Choroid plexus epithelial cell (primary cell): ENCODE data around the gene MAP3K4.
"Not testable (repeated sequence)": the region's sequence is repeated elsewhere in the genome, so short reads cannot be mapped to it uniquely, and the experiment has no call there.

Experiments
- DNase-seq: peaks from one replicate; pipeline ENCODE4 v3.0.0-alpha.2; 2010; ENCODE audit warnings: low read depth
- H3K4me3 ChIP-seq: 2 replicates; pipeline ENCODE4 v1.5.1; 2011; ENCODE audit warnings: low read depth, mild to moderate bottlenecking, control low read depth, low read length, moderate library complexity
- TF ChIP-seq, protein P1 (sequence below): conservative IDR thresholded peaks from 2 replicates; pipeline ENCODE4 v1.5.1; 2011; ENCODE audit warnings: low read depth, mild to moderate bottlenecking, control low read depth, inconsistent platforms, low read length, moderate library complexity

Gene MAP3K4

DNA sequence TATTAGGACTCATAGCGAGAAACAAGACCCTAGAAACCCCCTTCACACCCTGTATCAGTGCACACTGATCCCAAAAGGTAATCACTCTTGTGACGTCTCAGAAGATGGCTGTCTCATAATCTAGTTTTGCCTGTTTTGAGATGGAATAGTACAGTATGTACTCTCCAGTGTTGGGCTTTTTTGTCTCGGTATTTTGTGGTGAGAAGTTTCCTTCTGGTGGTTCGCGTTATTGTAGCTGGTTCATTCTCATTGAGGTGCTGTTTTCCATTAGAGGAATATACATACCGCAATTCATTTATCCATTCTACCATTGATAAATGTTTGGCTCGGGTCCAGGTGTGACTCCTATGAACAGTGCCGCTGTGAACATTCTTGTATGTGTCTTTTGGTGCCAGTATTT is 27.9 kb upstream of the MAP3K4 start:
- H3K4me3 ChIP-seq: no peak overlapping the region
- no peak for DNase-seq
- TF ChIP-seq, protein P1, sequence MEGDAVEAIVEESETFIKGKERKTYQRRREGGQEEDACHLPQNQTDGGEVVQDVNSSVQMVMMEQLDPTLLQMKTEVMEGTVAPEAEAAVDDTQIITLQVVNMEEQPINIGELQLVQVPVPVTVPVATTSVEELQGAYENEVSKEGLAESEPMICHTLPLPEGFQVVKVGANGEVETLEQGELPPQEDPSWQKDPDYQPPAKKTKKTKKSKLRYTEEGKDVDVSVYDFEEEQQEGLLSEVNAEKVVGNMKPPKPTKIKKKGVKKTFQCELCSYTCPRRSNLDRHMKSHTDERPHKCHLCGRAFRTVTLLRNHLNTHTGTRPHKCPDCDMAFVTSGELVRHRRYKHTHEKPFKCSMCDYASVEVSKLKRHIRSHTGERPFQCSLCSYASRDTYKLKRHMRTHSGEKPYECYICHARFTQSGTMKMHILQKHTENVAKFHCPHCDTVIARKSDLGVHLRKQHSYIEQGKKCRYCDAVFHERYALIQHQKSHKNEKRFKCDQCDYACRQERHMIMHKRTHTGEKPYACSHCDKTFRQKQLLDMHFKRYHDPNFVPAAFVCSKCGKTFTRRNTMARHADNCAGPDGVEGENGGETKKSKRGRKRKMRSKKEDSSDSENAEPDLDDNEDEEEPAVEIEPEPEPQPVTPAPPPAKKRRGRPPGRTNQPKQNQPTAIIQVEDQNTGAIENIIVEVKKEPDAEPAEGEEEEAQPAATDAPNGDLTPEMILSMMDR: no peak

DNA sequence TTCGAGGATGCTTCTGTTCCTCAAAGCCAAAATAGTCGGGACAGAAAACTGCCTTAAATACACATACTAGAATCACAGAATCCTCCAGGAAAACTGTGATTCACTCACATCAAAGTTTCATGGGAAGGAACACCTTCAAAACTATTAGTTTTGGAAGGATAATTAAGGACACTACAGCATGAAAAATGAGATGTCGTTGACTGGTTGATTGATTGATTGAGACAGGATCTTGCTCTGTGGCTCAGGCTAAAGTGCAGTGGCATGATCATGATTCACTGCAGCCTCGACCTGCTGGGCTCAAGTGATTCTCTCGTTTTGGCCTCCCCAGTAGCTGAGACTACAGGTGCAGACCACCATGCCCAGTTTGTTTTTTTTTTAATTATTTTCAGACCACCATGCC is 25.7 kb upstream of the MAP3K4 start:
- DNase-seq: no peak
- TF ChIP-seq, protein P1: no peak

DNA sequence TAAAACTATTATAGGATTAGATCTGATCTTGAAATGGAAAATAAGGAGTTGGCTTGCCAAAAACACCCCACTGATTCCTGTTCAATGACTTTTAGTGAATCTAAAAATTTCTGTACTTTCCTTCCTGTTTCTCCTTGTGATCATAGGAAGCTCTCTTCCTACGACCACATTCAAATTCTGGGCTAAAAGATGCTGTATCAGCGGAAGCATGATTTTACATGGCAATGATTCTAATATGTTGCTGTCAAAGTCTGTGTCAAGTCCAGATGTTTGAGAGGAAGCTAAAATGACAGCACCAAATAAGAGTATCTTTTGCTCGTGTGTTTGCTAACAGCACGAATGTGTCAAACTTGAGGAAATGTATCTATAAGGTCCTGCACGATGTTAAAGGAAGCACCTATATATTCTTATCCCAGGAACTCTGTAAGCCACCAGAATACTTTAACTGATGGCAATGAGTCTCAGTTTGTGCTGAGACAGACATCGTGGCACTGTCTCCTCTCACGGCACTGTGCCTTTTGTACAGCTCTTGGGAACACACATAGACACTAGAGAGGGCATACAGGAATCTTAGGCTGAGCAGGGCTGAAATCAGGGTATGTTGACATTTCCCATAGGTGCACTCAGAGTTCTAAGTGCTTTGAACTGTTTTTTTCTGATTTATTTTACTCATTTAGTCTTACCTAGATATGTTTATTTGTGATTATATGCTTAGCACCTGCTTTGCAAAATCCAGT is 24.9 kb upstream of the MAP3K4 start:
- TF ChIP-seq, protein P1: no peak
- no peak overlapping the region for H3K4me3 ChIP-seq
- no peak for DNase-seq

More for the DNA sequence above, 25.7 kb upstream of the MAP3K4 start:
- H3K4me3 ChIP-seq: no peak overlapping the region

DNA sequence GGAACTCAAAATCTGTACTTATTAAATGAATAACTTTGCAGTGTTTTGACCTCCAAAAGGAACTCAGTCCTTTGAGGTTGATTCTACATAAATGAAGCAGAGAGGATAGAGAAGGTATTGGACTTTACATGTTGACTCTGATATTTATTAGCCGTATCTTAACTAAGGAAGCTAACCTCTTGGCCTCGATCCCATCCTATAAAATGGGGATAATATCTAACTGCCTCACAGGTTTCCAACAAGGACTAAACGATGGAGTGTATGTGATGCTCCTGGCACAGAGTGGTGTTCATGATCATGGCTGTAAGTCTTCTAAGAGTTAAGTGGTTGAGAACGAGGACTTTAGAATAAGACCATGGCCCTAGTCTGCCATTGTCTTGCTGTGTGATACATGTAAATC is 24.2 kb upstream of the MAP3K4 start:
- no peak for DNase-seq
- TF ChIP-seq, protein P1: no peak
- no peak overlapping the region for H3K4me3 ChIP-seq

DNA sequence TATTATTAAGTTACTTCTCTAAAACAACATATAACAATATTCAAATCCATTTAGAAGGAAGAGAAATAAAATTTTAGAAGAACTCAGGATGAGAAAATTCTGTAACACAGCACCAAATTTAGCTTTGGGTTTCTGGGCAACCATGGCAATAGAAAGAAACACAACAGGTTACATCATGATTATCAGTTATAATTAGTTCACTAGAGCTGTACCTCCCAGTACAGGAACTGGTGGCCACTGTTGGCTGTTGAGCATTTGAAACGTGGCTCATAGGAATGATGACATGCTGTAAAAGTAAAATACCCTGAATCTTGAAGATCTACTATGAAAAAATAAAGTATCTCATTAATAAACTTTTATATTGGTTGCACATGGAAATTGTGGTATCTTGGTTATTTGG is 23.7 kb upstream of the MAP3K4 start:
- TF ChIP-seq, protein P1: no peak
- no peak for DNase-seq
- no peak overlapping the region for H3K4me3 ChIP-seq

DNA sequence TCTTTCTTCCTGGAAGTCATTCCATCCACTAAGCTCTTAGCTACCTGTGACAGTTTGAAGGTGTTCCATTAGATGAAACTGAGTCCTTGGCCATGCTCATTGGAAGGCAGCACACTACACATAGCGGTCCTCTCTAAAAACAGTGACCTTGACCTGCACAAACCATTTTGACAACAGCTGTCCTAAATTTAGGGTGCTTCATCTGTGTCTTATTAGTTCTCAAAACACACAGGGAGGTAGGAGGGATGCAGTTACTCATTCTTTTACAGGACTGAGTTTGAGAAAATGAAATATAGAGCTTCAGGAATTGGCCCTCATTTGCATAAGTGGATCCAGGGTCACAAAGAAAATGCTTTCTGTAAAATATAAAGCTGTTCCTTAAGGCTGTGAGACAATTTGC is 20.4 kb upstream of the MAP3K4 start:
- no peak overlapping the region for H3K4me3 ChIP-seq
- no peak for DNase-seq
- TF ChIP-seq, protein P1: no peak

DNA sequence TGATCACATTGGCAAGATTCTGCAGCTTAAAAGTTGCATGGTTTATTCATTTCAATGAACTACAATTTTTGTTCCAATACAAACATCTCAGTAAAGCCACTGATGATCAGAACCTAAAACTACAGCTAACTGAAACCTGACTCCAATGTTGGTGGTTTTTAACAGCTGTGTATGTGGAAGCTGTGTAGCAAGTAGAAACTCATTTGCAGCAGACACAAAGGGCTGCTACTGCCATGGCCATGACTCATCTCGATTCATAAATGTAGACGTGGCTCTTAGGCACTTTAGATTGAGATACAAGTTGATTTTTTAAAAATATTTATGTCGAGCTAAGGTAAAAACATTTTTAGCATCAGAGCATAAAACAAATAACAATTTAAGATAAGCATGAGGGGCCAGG is 19.5 kb upstream of the MAP3K4 start:
- no peak overlapping the region for H3K4me3 ChIP-seq
- TF ChIP-seq, protein P1: no peak
- DNase-seq: peak; percentile 97

DNA sequence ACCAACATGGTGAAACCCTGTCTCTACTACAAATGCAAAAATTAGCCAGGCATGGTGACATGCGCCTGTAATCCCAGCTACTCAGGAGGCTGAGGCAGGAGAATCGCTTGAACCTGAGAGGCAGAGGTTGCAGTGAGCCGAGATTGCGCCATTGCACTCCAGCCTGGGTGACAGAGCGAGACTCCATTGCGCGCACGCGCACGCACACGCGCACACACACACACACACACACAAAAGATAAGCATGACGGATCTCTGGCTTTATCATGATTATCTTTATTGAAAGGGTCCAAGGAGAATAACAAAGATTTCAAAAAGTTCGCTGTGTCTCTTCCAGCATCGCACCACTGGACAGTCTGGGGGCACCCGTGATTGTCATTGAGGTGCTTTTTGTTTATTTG is 19.0 kb upstream of the MAP3K4 start:
- not testable (repeated sequence) for H3K4me3 ChIP-seq, DNase-seq
